Glomerular visceral epithelial cell (primary cell): ENCODE data around the gene JADE1.

ENCODE experiments used
- DNase-seq: peaks from one replicate; pipeline ENCODE4 v3.0.0-alpha.2; 2016; ENCODE audit errors: extremely low spot score

Gene JADE1

DNA sequence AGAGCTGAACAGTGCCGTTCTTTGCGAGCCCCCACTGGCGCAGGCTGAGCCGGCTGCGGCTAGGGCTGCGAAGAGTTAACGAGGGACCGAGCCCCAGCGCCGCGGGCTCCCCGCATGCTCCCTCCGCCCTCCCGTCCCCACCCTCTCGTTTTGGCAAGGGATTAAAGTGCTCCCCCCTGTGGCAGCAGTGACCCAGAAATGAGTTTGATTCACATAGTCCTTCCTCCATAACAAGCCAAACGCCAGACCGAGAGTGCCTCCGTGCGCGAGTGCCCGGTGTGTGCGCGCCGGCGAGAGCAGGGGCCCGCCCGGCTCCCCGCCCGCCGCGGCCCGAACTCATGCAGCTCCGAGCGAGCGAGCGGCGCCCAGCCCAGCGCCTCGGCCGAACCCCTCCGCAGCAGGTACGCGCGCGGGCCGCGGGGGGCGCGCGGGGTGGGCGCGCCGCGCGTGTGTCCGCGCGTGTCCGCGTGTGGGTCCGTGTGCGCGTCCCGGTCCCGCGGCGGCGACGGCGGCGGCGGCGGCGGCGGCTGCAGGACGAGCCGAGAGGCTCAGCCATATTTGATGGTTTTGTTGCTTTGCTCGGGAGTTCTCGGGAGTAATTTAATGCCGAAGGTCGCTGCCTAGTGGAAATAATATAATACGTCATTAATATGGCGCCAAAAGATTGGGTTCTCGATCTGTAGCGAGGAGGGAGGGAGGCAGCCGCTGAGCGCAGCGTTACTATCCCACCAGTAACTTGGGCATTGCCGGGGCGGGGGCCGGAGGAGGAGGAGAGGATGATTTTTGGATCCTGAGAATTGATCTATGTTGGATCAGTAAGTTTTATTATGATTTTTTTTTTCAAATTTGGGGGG is at the start of gene JADE1:
Gene JADE1, plus strand, starts transcription at position 224 of the 854 bp plus-strand sequence. CDS start 22,059 bp downstream, outside the sequence.
- DNase-seq = peak; percentile 96

DNA sequence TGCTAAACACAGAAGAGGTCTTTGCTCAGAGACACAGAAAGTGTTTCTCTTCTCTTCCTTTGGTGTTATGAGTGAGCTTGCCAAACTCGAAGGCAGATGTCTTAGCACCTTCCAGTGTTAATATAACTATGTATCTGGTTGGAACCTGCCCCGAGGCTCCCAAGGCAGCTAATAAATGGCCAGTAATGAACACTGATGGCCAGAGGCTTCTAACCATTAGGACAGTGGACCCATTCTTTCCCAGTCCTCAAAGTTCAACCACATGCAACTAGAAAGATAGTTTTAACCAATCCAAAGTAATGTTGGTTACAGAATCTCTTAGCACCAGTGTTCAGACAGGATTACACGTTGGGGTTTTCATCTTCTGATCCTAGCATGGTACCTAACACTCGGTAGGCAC is 42.7 kb upstream of the JADE1 start:
- DNase-seq = no peak

DNA sequence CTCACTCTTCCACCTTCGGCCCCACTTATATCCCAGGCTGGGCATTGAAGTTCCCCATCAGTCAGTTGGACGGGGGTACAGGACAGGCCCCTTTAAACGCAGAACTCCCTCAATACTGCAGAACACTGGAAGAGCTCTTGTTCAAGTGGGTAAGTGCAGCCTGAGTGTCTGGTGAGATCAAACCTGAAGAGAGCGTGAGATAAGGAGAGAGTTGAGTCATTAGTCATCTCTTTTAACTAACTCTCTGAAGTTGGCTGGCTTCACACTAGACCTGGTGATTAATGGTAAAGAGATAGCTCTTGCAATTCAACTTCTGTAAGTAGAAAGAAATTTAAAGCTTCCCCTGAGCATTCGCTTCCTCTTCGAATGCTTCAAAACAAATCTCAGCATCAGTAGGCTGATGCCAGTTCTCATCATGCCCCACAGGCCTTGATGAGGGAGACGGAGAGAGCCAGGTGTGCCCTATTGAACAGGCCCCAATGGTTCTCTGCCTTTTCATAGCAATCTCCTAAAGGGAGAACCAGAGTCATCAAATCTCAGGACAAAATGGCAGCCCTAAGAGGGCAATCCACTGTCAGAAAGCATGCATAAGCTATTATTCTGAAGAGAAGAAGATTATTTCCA is 41.0 kb upstream of the JADE1 start:
- DNase-seq = peak; percentile 25

DNA sequence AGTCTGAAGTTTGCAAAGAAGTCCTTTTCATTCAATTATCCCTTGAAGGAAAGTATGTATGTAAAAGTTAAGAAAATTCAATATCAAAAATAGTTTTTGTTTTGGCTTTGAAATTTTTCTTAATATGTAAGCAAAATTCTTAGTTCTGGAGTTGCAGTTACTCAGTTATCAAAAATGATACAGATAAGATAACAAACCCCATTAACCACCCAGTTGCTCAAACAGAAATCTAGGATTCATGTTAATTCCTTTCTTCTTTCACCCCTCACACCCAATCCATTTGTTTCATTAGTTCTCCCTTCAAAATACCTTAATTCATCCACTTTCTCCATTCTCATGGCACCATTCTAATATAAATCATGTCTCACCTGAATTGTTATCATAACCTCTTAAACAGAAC is 40.5 kb upstream of the JADE1 start:
- DNase-seq = no peak

DNA sequence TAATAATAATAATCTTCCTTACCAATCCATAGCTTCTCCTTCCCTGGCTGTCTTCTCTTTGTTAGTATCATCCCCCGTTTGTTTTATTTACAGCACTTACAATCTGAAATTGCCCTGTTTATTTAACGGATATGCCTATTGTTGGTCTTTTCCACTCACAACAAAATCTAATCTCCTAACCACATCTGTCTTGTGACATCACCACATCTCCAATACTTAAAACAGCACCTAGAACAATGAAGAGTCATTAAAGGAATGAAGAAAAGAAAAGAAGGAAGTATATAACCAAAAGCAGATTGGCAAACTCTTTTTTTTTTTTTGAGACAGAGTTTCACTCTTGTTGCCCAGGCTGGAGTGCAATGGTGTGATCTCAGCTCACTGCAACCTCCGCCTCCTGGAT is 38.7 kb upstream of the JADE1 start:
- DNase-seq = no peak

DNA sequence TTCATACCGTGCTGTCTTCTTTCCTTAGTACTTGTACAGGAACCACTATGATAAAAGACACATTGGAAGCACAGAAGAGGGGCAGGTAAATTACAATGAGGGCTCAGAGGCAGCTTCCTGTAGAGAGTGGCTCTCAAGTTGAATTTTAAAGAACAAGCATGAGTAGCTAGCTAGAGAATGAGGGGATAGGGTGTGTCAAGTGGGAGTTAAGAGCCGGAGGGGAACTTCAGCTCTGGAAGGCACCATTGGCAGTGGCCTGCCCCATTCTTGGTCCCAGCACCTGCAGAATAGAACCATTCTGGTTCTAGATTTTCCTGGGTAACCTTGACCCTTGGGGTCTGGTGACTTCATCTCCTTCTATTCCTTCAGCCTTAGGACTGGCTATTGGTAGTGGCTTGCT is 34.0 kb upstream of the JADE1 start:
- DNase-seq = no peak

DNA sequence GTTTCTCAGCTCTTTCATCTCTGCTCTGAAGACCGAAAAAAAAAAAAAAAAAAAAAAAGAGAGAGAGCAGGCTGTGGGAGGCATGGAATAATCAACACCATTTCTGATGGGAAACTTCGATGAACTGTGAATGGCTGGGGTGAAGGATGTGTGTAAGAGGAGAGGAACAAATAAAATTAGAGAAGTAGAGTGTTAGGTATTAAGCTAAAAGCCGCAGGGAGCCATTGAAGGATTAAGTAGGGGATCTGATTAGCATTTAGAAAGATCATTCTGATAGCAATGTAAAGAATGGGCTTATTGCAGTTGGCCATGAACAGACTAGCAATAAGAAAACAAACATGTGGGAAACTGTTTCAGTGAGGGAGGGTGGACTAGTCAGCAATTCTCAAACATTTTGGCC is 33.6 kb upstream of the JADE1 start:
- DNase-seq = no peak

DNA sequence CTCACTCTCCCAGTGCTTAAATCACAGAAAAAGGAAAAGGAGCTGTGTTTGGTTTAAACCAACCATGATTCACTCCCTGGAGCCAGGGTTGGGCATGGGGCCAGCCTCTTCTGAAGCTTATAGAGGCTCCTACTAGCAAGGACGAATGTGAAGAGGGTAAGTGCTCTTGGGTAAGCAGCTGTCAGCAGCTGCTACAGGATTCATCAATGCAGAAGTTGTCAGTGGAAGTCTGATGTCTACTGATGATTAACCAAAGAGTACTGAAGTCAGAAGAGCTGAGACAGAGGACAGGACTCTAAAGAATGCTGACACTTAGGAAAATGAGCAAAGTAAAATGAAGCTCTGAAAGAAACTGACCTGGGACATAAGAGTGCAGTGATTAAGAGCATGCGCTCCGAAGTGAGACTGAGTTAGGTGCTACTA is 32.7 kb upstream of the JADE1 start:
- peak; percentile 99 for DNase-seq

DNA sequence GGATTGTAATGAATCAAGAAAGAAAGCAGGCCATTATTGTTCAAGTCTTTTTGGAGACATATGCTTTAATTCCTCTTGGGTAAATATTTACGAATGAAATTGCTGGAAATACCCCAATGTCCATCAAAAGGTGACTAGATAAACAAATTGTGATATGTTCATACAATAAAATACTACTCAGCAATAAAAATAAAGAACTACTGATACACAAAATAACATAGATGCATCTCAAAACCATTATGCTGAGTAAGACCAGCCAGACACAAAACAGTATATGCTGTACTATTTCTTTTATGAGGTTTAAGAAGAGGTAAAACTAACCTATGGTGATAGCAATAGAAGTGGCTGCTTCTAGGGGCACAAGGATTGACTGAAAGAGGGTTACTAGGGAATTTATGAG is 28.8 kb upstream of the JADE1 start:
- DNase-seq = no peak

DNA sequence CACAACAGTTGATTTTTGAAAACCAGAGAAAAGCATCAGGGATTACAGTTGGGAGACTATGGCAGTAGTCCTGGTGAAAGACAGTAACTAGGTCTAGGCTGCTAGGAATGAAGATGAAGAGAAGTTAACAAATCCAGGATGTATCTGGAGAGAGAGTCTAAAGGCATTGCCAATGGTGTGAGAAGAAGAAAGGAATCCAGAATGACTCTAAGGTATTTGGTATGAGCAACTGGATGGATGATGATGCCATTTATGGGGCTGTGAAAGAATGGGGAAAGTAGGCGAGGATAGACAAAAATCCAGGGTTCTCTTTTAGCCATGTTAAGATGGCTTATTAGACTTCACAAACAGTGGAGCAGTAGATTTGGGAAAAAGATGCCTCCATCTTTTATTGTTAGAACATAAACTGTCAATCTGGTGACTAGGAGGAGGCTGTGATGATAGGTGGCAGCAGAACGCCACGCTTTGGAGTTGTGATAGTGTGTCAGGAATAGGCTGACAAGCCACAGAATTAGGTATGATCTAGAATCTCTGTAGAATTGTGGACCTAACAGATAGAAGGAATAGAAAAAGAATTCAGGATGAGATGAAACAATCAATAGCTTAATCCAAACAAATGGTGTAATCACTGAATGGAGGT is 27.3 kb upstream of the JADE1 start:
- DNase-seq = no peak

DNA sequence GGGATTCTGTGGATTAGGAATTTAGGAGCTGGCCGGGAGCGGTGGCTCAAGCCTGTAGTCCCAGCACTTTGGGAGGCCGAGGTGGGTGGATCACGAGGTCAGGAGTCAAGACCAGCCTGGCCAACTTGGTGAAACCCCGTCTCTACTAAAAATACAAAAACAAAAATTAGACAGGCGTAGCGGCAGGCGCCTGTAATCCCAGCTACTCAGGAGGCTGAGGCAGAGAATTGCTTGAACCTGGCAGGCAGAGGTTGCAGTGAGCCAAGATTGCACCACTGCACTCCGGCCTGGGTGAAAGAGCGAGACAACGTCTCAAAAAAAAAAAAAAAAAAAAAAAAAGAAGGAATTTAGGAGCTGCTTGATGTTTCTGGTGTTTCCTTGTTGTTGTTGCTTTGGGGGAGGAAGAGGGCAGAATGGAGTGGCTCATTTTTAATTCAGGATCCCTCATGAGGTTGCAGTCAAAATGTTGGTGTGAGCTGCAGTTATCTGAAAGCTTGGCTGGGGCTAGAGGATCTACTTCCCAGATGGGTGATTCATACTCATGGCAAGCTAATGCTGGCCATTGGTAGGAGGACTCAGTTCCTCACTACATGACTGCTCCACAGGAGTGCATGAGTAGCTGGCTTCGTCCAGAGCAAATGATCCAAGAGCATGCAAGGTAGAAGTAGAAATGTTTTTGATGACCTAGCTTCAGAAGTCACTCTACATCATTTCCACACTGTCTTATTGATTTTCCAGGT is 26.5 kb upstream of the JADE1 start:
- DNase-seq = no peak

DNA sequence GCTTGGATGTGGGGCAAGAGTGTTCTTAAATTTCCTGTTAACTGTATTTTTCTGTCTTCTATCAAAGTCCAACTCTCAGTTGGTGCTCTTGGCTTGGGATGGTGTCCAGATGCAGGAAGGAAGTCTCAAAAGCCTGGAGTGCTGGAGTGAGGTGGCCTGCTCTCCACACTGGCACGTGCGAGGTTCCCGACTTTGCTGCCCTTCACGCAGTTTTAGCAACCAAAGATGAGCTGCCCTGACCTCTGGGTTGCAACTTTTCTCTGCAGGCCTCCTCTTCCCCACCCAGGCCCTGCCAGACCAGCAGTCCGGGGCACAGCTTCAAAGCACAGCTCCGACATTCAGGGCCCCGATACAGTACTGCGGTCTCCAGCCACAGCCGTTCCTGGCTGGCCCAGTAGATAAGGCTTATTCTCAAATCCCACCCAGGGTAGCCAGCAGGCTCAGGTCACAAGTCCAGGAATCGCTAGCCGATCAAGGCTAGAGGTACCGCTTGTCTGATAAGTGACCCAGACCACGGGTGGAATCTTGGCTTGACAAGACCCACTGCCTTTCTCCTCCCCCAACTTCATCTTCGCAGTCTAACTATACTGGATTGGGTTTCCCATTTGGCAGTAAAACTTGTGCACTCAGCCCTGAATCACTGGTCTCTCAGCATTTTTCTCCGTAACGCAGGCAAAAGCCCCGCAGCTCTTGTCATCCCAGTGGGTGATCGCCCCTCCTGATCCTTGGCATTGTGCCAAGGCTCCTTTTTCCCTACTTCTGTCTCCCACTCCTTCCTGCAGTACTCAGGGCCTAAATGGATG is 21.8 kb upstream of the JADE1 start:
- no peak for DNase-seq

DNA sequence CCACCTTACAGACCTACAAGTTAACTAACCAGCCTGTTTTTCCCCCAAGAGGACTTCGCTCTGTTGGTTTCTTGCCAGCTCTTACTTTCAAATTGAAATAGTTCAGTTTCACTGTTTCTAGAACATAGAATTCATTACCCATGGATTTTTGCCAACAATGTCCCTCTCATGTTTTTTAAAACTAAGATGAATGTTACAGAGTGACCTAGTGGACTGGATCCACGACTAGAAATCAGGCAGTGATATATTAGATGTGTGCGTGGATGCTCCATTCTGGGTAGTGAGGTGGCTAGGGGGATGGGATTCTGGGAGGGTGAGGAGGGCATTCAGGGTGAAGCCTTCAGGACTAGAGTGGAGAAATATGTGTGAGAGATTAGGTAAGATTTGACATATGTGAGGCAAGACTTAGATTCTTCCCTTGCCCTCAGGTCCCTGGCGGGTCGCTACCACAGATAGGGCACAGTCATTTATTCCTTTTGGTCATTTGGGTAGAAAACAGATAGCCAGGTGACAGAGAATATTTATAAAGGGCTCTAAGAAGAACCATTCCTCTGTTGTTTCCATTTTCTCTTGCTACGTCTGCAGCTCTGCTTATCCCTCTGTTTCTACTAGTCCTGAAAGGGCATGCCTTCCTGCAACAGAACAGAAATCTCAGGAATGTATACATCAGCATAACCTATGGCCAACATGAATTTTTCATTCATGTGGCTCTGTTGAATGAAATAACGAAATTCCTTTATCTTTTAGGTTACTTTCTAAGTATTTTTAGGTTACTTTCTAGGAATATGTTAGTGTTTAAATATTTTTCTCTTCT is 15.4 kb upstream of the JADE1 start:
- DNase-seq = no peak

DNA sequence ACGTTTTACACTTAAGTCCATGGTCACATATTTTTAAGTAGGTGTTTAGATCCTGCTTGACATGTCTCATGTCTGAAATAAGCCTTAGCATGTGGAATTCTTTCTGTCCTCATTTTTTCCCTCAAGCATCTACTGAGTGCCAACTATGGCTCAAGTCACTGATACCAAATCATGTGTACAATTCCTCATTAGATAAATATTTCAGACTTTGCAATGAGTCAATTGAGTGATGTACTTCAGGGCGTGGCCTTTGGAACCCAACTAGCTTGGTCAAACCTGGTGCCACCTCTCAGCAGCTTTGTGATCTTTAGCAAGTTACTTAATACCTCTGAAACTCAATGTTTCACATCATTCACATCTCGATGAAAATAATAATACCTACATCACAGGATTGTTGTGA is 12.6 kb upstream of the JADE1 start:
- no peak for DNase-seq

DNA sequence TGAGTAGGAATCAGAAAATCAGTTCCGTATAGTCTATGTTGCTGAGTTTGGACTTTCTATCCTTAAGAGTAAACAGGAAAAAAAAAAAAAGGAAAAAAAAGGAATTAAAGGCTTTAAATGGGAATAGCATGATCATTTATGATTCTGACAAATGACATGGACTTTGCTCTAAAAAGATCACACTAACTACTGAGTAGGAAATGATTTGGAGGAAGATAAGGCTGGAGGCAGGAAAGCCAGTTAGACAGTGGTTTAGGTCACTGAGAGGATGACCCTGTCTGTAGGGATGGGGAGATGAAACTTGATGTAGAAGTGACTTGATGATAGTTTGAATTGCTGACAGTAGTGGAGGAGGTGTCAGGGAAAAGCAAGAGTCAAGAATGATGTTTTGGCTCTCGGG is 9.2 kb upstream of the JADE1 start:
- no peak for DNase-seq

DNA sequence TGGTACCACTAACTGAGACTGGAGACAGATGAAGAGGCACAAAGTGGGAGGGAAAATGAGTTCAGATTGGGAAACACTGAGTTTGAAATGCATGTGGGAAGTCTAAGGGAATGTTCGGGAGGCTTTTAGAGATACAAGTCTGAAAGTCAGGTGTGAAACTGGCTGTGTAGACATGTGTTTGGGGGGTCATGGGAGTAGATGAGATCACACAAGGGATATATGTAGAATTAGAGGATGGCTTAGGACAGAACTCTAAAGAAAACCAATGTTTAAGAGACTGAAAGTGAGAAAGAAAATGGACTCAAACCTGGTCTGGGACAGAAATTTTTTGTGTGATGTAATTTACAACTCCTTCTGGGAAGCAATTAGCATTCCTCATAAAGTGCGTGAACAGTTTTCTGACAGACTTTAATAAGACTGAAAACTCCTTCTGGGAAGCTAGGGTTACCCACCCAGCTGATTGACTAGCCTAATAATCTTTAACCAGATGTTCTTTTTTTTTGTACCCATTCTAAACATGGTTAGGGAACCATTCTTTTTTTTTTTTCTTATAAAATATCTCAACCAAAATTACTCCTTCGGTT is 8.7 kb upstream of the JADE1 start:
- no peak for DNase-seq

DNA sequence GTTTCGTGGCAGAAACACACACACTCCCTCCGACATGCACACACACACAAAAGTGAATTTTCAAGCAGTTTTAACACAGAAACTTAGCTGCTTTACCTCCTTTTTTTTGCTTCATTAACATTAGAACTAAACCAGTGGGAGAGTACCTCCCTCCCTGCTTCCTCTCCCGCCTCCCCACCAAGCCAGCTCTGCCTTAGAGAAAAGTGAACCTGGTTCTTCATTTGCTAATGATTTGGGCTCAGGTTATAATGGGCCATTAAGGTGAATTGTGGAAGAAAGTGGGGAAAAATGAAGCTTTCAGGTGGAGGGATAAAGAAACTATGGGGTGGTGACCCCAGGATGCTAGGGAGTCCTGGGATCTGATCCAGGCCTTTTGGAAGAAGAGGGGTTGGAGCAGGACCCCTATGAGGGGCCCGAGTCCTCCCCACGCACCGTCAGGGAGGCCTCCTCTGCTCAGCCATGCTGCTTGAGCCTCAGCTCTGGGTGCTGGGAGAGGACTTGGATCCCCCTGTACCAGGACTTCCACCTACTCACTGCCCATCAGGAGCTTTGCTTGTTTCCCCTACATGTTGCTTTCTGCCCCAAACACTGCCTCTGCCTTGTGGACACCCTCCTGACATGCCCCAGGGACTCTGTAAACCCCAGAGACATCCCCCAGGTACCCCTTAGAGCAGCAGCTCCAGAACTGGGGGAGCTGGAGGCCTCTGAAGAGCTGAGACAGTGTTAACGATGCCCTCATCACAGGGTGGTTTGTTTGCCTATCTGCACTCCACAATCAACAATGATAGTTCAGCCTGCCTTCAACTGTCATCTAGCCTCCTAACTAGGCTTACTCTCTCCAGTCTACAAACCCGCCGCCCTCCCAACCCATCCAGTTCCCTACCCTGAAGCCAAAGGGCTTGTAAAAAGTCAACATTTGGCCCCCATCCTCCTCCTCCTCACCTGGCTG is 6.5 kb upstream of the JADE1 start:
- DNase-seq = no peak

DNA sequence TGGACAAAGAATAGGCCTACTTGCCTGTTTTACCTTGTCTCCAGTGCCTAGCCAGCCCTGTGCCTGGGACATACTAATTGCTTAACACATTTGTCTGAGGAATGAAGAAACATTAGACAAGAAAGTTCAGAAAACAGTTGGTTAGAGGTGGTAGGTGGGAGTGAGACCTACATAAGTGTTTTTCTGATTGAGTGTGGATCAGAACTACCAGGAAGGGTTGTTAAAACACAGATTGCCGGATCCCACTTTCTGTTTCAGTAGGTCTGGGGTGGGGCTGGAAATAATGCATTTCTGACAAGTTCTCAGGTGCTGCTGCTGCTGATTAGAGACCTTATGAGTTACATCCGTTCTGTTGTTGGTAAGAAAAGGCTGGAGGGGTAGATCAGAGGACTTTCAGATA is 5.7 kb upstream of the JADE1 start:
- no peak for DNase-seq

DNA sequence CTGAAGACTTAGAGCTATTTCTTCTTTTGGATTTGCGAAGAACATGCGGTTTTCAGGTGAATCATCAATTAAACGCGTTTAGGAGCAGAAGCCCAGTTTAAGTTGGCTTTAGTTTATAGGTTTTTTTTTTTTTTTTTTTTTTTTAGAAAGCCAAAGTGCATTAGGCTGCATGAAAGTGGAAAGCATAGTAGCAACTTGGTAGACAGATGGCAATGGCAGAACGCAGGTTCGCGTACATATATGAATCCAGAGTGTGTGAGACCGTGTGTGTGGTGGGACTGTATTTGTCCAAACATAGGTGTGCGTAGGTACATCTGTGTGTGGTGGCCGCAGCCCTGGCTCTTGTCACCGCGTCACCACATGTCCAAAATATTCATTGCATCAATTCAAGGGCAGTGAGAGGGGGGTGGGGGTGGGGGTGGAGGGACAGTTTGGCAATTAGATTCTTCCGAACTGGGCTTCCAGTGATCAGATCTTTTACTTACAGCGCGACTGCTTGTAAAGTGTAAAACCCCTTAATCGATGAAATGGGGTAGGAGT is 901 bp downstream of the JADE1 start:
- peak; percentile 36 for DNase-seq
